GM10248 (cell line): ENCODE measurements around the gene RAC3.

Experiments
- CTCF ChIA-PET: fragments of 300-600 bp; sonication (Branson Sonifier 250); formaldehyde crosslinking; extraction: SDS; loops from one replicate; lab custom pipeline; 2021; ENCODE audit warnings: antibody characterized with exemption; lab: Yijun Ruan, JAX
- POLR2A ChIA-PET: fragments of 350-650 bp; sonication (Branson Sonifier 250); formaldehyde crosslinking; extraction: SDS; loops from one replicate; lab custom pipeline; 2020; ENCODE audit warnings: antibody characterized with exemption; lab: Yijun Ruan, JAX
- DNase-seq: peaks from one replicate; pipeline ENCODE4 v3.0.0; 2012; ENCODE audit errors: extremely low spot score
- CTCF ChIP-seq: IDR thresholded peaks from 2 replicates; pipeline ENCODE4 v1.5.1; 2012; ENCODE audit warnings: mild to moderate bottlenecking, low read depth; ENCODE audit errors: extremely low read depth, missing control alignments, control extremely low read depth

The RAC3 gene

GRCh38 chr17:82055023-82055964 is 23.8 kb downstream of the RAC3 start:
- ChIA-PET CTCF (interaction anchor here (1.1 to 1.2 kb wide), 3 partner anchors 18 to 99 kb away, joined by 3 to 4 read pairs (median 3); partner anchors contain the start of gene DCXR), POLR2A (interaction anchor here (0.6 to 1.1 kb wide), 2 partner anchors 18 to 457 kb away, joined by 3 read pairs; partner anchors contain the start of gene DCXR)
- no peak for DNase-seq
- TF ChIP-seq CTCF = no peak

GRCh38 chr17:82055965-82056728 is 24.7 kb downstream of the RAC3 start:
- no peak for DNase-seq
- CTCF ChIA-PET = interaction anchor here (0.9 to 1.5 kb wide), 5 partner anchors 10 to 98 kb away, joined by 3 to 5 read pairs (median 3); partner anchors contain the start of genes DCXR and DUS1L
- POLR2A ChIA-PET = interaction anchor here (1.1 kb wide), 1 partner anchor 18 kb away, joined by 3 read pairs; the partner anchor contains the start of gene DCXR
- no peak for TF ChIP-seq CTCF

- no peak for DNase-seq
- no peak for TF ChIP-seq CTCF
- ChIA-PET POLR2A (interaction anchor here (1.1 kb wide), 1 partner anchor 19 kb away, joined by 3 read pairs; the partner anchor contains the start of gene DCXR), CTCF (interaction anchor here (0.9 to 1.5 kb wide), 4 partner anchors 9 to 98 kb away, joined by 3 to 5 read pairs (median 4); partner anchors contain the start of genes DCXR and DUS1L)
Observed at GRCh38 chr17:82056729-82057621, 25.5 kb downstream of the RAC3 start.

GRCh38 chr17:82058230-82058854 is 26.9 kb downstream of the RAC3 start:
- POLR2A ChIA-PET = no interaction called here
- TF ChIP-seq CTCF = no peak
- CTCF ChIA-PET = no interaction called here
- no peak for DNase-seq

GRCh38 chr17:82058855-82059249 is 27.4 kb downstream of the RAC3 start:
- no peak for DNase-seq
- TF ChIP-seq CTCF = no peak
- CTCF ChIA-PET = interaction anchor here (0.8 kb wide), 1 partner anchor 291 kb away, joined by 3 read pairs; no protein-coding TSS in a partner anchor
- POLR2A ChIA-PET = no interaction called here
